Activated CD8-positive, alpha-beta T cell treated with anti-CD3 and anti-CD28 coated beads for 36 hours (primary cell): ENCODE results near the gene NNAT. TPM values are rescaled to one million over a fixed set of nuclear protein-coding genes. Genes with fewer than 3 reads are reported as not detected.
A peak's percentile ranks its signal among the peaks of the same experiment; 100 is the strongest.

Experiments used
- ATAC-seq: fragments of 200-7000 bp; cut with Tn5 transposase; one replicate; pipeline ENCODE4 v1.10.0; 2021; ENCODE audit warnings: mild to moderate bottlenecking, moderate library complexity
- CTCF ChIA-PET: fragments of 350-600 bp; sonication (Branson Sonifier 250); formaldehyde crosslinking; loops from one replicate; lab custom pipeline; 2021; ENCODE audit warnings: antibody characterized with exemption; lab: Charles Lee
- POLR2A ChIA-PET: fragments of 350-600 bp; sonication (Branson Sonifier 250); formaldehyde crosslinking; loops from one replicate; lab custom pipeline; 2021; ENCODE audit warnings: antibody characterized with exemption; lab: Charles Lee
- DNase-seq: peaks from one replicate; pipeline ENCODE4 v3.0.0-alpha.2; 2020
- H3K27ac Mint-ChIP-seq: one replicate; pipeline ENCODE4 v1.8.0; 2021; ENCODE audit warnings: mild to moderate bottlenecking, mixed read lengths
- H3K27me3 Mint-ChIP-seq: one replicate; pipeline ENCODE4 v1.8.0; 2021; ENCODE audit warnings: mixed read lengths
- H3K36me3 Mint-ChIP-seq: one replicate; pipeline ENCODE4 v1.8.0; 2021; ENCODE audit warnings: low read depth, mixed read lengths
- H3K4me1 Mint-ChIP-seq: one replicate; pipeline ENCODE4 v1.8.0; 2021; ENCODE audit warnings: low read depth, mixed read lengths
- H3K4me3 Mint-ChIP-seq: one replicate; pipeline ENCODE4 v1.8.0; 2021; ENCODE audit warnings: mild to moderate bottlenecking, moderate library complexity, mixed read lengths
- H3K9me3 Mint-ChIP-seq: one replicate; pipeline ENCODE4 v1.8.0; 2021; ENCODE audit warnings: mixed read lengths
- intact Hi-C: fragments of 100-400 bp; cut with micrococcal nuclease; formaldehyde crosslinking; loops from one replicate; pipeline ENCODE4 v1.10.0; 2022
- total RNA-seq, 2 experiments: library from RNA; stranded (reverse); gene quantifications; one replicate each; pipeline ENCODE4 v1.2.3, GENCODE V29; 2021
- TF ChIP-seq, protein P1 (sequence below): fragments of 200-600 bp; IDR thresholded peaks from one replicate; pipeline ENCODE4 v1.8.0; 2022; ENCODE audit warnings: antibody characterized with exemption, mild to moderate bottlenecking

NNAT gene
- total RNA-seq, 2 experiments from 2014 or later: 0.47 TPM; not detected in 1

DNA sequence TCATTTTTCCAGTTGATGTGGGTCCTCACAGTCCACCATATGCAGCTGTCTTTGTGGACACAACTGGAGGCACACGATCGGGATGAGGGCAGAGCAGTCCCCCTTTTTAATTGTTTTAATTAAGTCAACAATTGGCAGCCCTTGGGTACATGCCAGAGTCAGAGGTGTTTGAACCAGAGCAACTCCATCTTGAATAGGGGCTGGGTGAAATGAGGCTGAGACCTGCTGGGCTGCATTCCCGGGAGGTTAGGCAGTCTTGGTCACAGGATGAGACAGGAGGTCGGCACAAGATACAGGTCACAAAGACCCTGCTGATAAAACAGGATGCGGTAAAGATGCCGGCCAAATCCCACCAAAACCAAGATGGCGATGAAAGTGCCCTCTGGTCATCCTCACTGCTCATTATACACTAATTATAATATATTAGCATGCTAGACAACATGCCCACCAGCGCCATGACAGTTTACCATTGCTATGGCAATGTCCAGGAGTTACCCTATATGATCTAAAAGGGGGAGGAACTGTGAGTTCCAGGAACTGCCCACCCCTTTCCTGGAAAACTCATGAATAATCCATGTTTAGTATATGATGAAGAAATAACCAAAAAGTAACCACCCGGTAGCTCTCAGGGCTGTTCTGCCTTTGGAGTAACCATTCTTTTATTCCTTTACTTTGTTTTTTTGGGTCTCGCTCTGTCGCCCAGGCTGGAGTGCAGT, 38.4 kb downstream of the NNAT start:
- ChIA-PET POLR2A (no interaction called here), CTCF (no interaction called here)
- Mint-ChIP-seq H3K36me3 (no peaks in the 10 kb centered on the region), H3K4me1 (no peaks in the 10 kb centered on the region), H3K27me3 (peaks cover 19% of the 10 kb centered on the region), H3K27ac (no peak overlapping the region), H3K9me3 (no peaks in the 10 kb centered on the region), H3K4me3 (no peak overlapping the region)
- DNase-seq: peak; percentile 17
- intact Hi-C loops: loop anchor here (10.0 kb wide), 2 partner anchors 335 to 435 kb away; no protein-coding TSS in a partner anchor
- TF ChIP-seq, protein P1, sequence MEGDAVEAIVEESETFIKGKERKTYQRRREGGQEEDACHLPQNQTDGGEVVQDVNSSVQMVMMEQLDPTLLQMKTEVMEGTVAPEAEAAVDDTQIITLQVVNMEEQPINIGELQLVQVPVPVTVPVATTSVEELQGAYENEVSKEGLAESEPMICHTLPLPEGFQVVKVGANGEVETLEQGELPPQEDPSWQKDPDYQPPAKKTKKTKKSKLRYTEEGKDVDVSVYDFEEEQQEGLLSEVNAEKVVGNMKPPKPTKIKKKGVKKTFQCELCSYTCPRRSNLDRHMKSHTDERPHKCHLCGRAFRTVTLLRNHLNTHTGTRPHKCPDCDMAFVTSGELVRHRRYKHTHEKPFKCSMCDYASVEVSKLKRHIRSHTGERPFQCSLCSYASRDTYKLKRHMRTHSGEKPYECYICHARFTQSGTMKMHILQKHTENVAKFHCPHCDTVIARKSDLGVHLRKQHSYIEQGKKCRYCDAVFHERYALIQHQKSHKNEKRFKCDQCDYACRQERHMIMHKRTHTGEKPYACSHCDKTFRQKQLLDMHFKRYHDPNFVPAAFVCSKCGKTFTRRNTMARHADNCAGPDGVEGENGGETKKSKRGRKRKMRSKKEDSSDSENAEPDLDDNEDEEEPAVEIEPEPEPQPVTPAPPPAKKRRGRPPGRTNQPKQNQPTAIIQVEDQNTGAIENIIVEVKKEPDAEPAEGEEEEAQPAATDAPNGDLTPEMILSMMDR: no peak
- ATAC-seq: no peak

DNA sequence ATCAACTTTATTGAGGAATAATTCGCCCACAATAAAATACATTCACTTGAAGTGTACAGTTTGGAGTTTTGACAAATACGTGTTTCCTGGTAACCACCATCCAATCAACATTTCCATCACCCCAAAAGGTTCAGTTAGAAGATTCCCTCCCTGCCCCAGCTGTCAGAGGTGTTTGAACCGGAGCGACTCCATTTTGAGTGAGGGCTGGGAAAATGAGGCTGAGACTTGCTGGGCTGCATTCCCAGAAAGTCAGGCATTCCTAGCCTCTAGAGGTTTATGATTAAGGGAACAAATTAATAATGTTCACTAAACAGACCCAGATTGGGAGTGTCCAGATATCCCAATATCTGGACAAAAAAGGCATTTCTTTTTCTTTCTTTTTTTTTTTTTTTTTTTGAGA, 39.6 kb downstream of the NNAT start:
- TF ChIP-seq, protein P1: no peak
- peaks cover 26% of the 10 kb centered on the region for H3K27me3 Mint-ChIP-seq
- no peak overlapping the region for H3K4me3 Mint-ChIP-seq
- ChIA-PET CTCF (no interaction called here), POLR2A (no interaction called here)
- intact Hi-C loops: loop anchor here (10.0 kb wide), 2 partner anchors 334 to 434 kb away; no protein-coding TSS in a partner anchor
- no peak overlapping the region for H3K27ac Mint-ChIP-seq
- H3K36me3 Mint-ChIP-seq: no peaks in the 10 kb centered on the region
- ATAC-seq (no peak), DNase-seq (no peak)
- H3K4me1 Mint-ChIP-seq: no peaks in the 10 kb centered on the region
- no peaks in the 10 kb centered on the region for H3K9me3 Mint-ChIP-seq

DNA sequence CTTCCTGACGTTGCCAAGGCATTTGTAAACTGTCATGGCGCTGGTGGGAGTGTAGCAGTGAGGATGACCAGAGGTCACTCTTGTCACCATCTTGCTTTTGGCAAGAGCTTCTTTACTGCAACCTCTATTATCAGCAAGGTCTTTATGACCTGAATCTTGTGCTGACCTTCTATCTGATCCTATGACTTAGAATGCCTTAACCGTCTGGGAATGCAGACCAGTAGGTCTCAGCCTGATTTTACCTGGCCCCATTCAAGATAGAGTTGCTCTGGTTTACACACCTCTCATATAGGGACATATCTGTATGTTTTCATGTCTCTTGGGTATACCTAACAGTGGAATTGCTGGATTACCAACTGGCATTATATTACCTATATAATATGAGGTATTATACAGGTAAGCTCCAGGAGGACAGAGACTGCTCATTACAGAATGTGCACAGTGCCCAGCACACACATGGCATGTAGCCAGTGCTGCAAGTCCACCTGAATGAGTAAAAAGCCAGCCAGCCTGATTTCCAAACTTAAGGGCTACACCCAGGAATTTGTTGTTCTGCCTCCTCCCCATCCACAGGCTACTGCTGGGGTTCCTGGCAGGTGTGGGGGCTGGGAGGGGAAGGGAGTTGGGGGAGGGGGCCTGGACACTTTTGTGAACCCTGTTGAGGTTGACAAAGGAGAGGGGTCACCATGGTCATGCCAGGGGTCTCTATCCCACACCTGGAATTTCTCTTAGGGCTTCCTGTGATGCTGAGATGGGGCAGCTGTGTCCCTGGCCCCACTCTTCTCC, 41.8 kb downstream of the NNAT start:
- no peaks in the 10 kb centered on the region for H3K9me3 Mint-ChIP-seq
- POLR2A ChIA-PET: no interaction called here

DNA sequence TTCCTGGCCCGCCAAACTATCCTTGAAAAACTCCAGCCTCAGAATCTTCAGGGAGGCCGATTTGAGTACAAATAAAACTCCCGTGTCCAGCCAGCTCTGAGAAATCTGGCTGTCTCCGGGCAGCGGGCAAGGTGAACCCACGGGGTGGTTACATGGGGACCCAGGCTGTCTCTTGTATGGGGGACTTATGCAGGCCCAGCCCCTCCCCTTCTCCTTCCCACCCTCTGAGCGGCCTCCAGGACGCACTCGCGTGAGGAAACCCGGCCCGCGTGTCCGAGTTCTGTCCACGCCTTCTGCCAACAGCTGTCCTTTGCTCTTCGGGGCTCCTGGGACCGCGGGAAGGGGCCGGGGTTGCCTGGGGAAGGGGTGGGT, 43.0 kb downstream of the NNAT start:
- intact Hi-C loops: loop anchor here (10.0 kb wide), 2 partner anchors 331 to 431 kb away; no protein-coding TSS in a partner anchor
- POLR2A ChIA-PET: no interaction called here
- H3K27me3 Mint-ChIP-seq: peaks cover 29% of the 10 kb centered on the region

More for the DNA sequence above, 41.8 kb downstream of the NNAT start:
- H3K36me3 Mint-ChIP-seq: no peaks in the 10 kb centered on the region
- no peak for DNase-seq
- TF ChIP-seq, protein P1: no peak
- H3K27me3 Mint-ChIP-seq: peaks cover 21% of the 10 kb centered on the region
- no peak for ATAC-seq
- no peaks in the 10 kb centered on the region for H3K4me1 Mint-ChIP-seq
- no peak overlapping the region for H3K4me3 Mint-ChIP-seq
- intact Hi-C loops: loop anchor here (10.0 kb wide), 2 partner anchors 332 to 432 kb away; no protein-coding TSS in a partner anchor
- CTCF ChIA-PET: no interaction called here
- no peak overlapping the region for H3K27ac Mint-ChIP-seq

More for the DNA sequence above, 43.0 kb downstream of the NNAT start:
- H3K9me3 Mint-ChIP-seq: no peaks in the 10 kb centered on the region
- H3K36me3 Mint-ChIP-seq: no peaks in the 10 kb centered on the region
- TF ChIP-seq, protein P1: no peak
- ATAC-seq: no peak
- CTCF ChIA-PET: interaction anchor here (0.6 to 3.3 kb wide), 24 partner anchors 9 to 727 kb away, joined by 3 to 23 read pairs (median 4); no protein-coding TSS in a partner anchor
- no peak overlapping the region for H3K27ac Mint-ChIP-seq
- H3K4me1 Mint-ChIP-seq: no peaks in the 10 kb centered on the region
- no peak for DNase-seq
- H3K4me3 Mint-ChIP-seq: no peak overlapping the region
